Loucy (cell line): ENCODE measurements around the gene TDRD1.

ENCODE experiments used
- H2AFZ ChIP-seq: fragments of 200-600 bp; sonication (generic); 2 replicates; pipeline ENCODE4 v1.6.0; 2016; ENCODE audit warnings: antibody characterized with exemption, mild to moderate bottlenecking, low read length, moderate library complexity
- H3F3A ChIP-seq: fragments of 200-600 bp; 2 replicates; pipeline ENCODE4 v1.6.0; 2016; ENCODE audit warnings: antibody characterized with exemption, low read depth, mild to moderate bottlenecking
- H3K27me3 ChIP-seq: fragments of 200-600 bp; sonication (generic); 2 replicates; pipeline ENCODE4 v1.6.1; 2014; ENCODE audit warnings: low read length, mild to moderate bottlenecking; ENCODE audit not compliant: insufficient read depth, poor library complexity, severe bottlenecking
- H3K36me3 ChIP-seq: fragments of 200-600 bp; sonication (generic); 2 replicates; pipeline ENCODE4 v1.6.1; 2016; ENCODE audit warnings: low read length; ENCODE audit not compliant: insufficient read depth
- H3K4me1 ChIP-seq: fragments of 200-600 bp; sonication (generic); 2 replicates; pipeline ENCODE4 v1.5.1; 2014; ENCODE audit warnings: low read length, mild to moderate bottlenecking; ENCODE audit not compliant: insufficient read depth, poor library complexity, severe bottlenecking
- H3K4me2 ChIP-seq: fragments of 200-600 bp; sonication (generic); 2 replicates; pipeline ENCODE4 v1.6.0; 2014; ENCODE audit warnings: antibody characterized with exemption, low read length, low read depth, mild to moderate bottlenecking; ENCODE audit not compliant: poor library complexity, severe bottlenecking
- H3K4me3 ChIP-seq: fragments of 200-600 bp; sonication (generic); 2 replicates; pipeline ENCODE4 v1.5.1; 2014; ENCODE audit warnings: low read length, mild to moderate bottlenecking, mixed read lengths; ENCODE audit not compliant: poor library complexity, severe bottlenecking
- H3K79me2 ChIP-seq: fragments of 200-600 bp; sonication (generic); 2 replicates; pipeline ENCODE4 v1.6.1; 2014; ENCODE audit warnings: low read length; ENCODE audit not compliant: insufficient read depth
- H3K9ac ChIP-seq: fragments of 200-600 bp; sonication (generic); 2 replicates; pipeline ENCODE4 v1.6.0; 2014; ENCODE audit warnings: mild to moderate bottlenecking, low read depth, low read length, moderate library complexity; ENCODE audit not compliant: poor library complexity, severe bottlenecking
- H3K9me2 ChIP-seq: fragments of 200-600 bp; sonication (generic); replicated peaks from 2 replicates; pipeline ENCODE4 v1.6.1; 2016; ENCODE audit warnings: low read depth, low read length, mixed read lengths
- H3K9me3 ChIP-seq: fragments of 200-600 bp; sonication (generic); 2 replicates; pipeline ENCODE4 v1.6.1; 2014; ENCODE audit warnings: mild to moderate bottlenecking, antibody characterized with exemption, low read length, low read depth; ENCODE audit not compliant: insufficient read depth
- H4K20me1 ChIP-seq: fragments of 200-600 bp; sonication (generic); 2 replicates; pipeline ENCODE4 v1.6.0; 2014; ENCODE audit warnings: antibody characterized with exemption, low read length, mild to moderate bottlenecking; ENCODE audit not compliant: insufficient read depth, poor library complexity, severe bottlenecking
- CTCF ChIP-seq: fragments of 200-600 bp; sonication (generic); conservative IDR thresholded peaks from 2 replicates; pipeline ENCODE4 v1.5.1; 2014; ENCODE audit warnings: mild to moderate bottlenecking, antibody characterized with exemption, low read length
- EZH2phosphoT487 ChIP-seq: fragments of 200-600 bp; IDR thresholded peaks from 2 replicates; pipeline ENCODE4 v1.6.1; 2018; ENCODE audit warnings: antibody characterized with exemption, mild to moderate bottlenecking, moderate library complexity, borderline replicate concordance

The TDRD1 gene

GRCh38 chr10:114183563-114183962 lies 4.4 kb downstream of the TDRD1 start:
- peaks cover 20% of the 10 kb centered on the region for H3K27me3 ChIP-seq
- no peak overlapping the region for H2AFZ ChIP-seq
- H3K4me1 ChIP-seq = no peaks in the 10 kb centered on the region
- H3K9ac ChIP-seq = no peak overlapping the region
- H3K79me2 ChIP-seq = no peaks in the 10 kb centered on the region
- H4K20me1 ChIP-seq = no peaks in the 10 kb centered on the region
- H3K9me2 ChIP-seq = no peaks in the 10 kb centered on the region
- H3K9me3 ChIP-seq = no peaks in the 10 kb centered on the region
- H3K36me3 ChIP-seq = no peaks in the 10 kb centered on the region
- no peak overlapping the region for H3K4me3 ChIP-seq
- no peaks in the 10 kb centered on the region for H3F3A ChIP-seq
- no peak overlapping the region for H3K4me2 ChIP-seq
- no peak for TF ChIP-seq EZH2phosphoT487
- TF ChIP-seq CTCF = no peak

GRCh38 chr10:114184276-114184675 lies 5.1 kb downstream of the TDRD1 start:
- Histone ChIP-seq H3K4me2 (no peak overlapping the region), H3K9me3 (no peaks in the 10 kb centered on the region)
- TF ChIP-seq CTCF (no peak), EZH2phosphoT487 (no peak)

GRCh38 chr10:114188001-114188400 lies 8.8 kb downstream of the TDRD1 start:
- no peak overlapping the region for H3K9ac ChIP-seq
- H3K4me3 ChIP-seq = no peak overlapping the region
- H2AFZ ChIP-seq = no peak overlapping the region
- H3K4me1 ChIP-seq = no peaks in the 10 kb centered on the region
- TF ChIP-seq EZH2phosphoT487 (no peak), CTCF (no peak)
- H3K27me3 ChIP-seq = peaks cover 54% of the 10 kb centered on the region
- no peaks in the 10 kb centered on the region for H3K36me3 ChIP-seq
- no peaks in the 10 kb centered on the region for H4K20me1 ChIP-seq
- H3K9me2 ChIP-seq = no peaks in the 10 kb centered on the region
- no peaks in the 10 kb centered on the region for H3K9me3 ChIP-seq
- no peaks in the 10 kb centered on the region for H3F3A ChIP-seq
- H3K79me2 ChIP-seq = no peaks in the 10 kb centered on the region
- no peak overlapping the region for H3K4me2 ChIP-seq

More at GRCh38 chr10:114184276-114184675, 5.1 kb downstream of the TDRD1 start:
- Histone ChIP-seq H2AFZ (no peak overlapping the region), H3K9me2 (no peaks in the 10 kb centered on the region), H3F3A (no peaks in the 10 kb centered on the region), H3K36me3 (no peaks in the 10 kb centered on the region), H3K79me2 (no peaks in the 10 kb centered on the region), H3K27me3 (peaks cover 26% of the 10 kb centered on the region), H4K20me1 (no peaks in the 10 kb centered on the region), H3K4me3 (no peak overlapping the region), H3K9ac (no peak overlapping the region), H3K4me1 (no peaks in the 10 kb centered on the region)
